Putamen (tissue), 1 donor: Measurements from ENCODE around the gene OR4D11.
"Not testable (repeated sequence)": the region's sequence is repeated elsewhere in the genome, so short reads cannot be mapped to it uniquely, and the experiment has no call there.

ENCODE experiments used
- DNase-seq: peaks from one replicate; pipeline ENCODE4 v3.0.0-alpha.2; 2016; ENCODE audit warnings: low spot score

Gene OR4D11

GRCh38 chr11:59503276-59503675 is at the start of gene OR4D11:
TSS of gene OR4D11 (plus strand) at chr11:59503576. CDS start at chr11:59503576, 0 bp downstream.
- no peak for DNase-seq

DNA sequence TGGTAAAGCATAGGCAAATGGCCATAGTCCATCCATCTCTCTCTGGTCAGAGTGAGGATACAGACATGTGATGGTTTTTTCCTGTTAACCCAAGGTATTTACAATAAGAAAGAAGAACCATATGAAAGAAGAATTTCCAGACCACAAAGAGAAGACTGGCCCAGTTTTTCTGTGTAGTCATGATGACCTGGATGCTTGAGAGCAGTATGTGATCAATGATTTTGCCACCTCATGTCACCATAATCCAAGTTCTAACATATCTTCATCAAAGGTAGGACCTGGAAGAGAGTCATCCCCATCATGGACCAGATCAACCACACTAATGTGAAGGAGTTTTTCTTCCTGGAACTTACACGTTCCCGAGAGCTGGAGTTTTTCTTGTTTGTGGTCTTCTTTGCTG is 46.7 kb upstream of the OR4D11 start, which contains the start of gene OR4D6:
OR4D6 (plus strand) TSS at position 301 of the 400 bp plus-strand sequence; CDS start at position 301, 0 bp downstream.
- DNase-seq: no peak

DNA sequence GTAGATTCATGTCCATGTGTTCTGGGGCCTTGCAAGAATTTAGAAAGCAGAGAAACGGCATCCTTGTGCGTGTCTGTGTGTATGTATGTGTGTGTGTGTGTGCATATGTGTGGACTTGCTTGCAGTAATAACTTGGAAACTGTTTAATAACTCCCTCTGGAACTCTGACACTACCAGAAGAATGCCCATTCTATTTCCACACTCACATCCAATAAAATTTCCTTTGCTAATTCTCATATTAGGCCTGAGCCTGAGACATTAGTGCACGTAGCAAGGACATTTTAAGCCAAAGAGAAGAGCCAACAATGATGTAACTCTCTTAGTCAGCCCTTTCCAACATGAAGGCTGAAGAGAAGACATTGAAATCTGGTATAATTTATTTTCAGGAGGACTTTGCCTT is 43.5 kb upstream of the OR4D11 start:
- no peak for DNase-seq

DNA sequence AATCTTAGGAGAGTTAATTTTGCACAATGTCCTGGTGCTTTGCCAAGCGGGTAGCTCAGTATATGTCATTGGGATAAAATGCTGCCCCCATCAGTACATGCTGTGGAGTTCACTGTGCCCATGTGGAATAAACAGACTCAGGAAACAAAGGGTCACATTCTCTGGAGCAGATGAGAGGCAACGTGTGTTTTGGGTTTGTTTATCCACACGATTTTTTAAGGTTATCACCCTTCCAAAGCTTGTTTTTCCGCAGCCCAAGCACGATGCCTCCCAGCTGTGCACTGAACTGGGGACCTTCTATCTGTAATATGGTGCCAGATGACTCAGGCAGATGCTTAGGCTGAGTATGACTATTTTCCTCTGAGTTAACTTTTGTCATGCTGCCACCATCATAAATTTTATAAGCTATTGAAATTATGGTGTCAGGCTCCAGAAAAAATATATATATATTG is 40.2 kb upstream of the OR4D11 start:
- no peak for DNase-seq

GRCh38 chr11:59473015-59473414 is 30.4 kb upstream of the OR4D11 start, which contains the start of gene OR4D10:
TSS of gene OR4D10 (plus strand) at chr11:59473315. CDS start at chr11:59477430, 4,115 bp downstream.
- no peak for DNase-seq

DNA sequence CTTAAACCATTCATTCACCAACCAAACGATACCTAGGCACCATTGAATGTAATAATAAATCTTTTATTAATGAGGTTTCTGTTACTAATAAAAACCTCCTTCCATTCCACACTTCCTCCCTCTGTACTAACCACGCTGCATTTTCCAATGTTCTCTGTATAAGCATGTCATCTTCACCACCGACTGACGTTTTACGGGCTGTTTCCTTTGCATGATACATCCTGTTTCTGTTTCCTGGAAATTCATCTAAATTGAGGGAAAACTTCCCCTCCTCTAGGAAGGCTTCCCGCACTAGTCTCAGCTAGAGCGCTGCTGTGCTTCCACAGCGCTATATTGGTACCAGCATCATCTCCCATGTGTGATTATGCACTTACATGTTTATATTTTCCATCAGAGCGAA is 28.2 kb upstream of the OR4D11 start:
- DNase-seq: no peak

DNA sequence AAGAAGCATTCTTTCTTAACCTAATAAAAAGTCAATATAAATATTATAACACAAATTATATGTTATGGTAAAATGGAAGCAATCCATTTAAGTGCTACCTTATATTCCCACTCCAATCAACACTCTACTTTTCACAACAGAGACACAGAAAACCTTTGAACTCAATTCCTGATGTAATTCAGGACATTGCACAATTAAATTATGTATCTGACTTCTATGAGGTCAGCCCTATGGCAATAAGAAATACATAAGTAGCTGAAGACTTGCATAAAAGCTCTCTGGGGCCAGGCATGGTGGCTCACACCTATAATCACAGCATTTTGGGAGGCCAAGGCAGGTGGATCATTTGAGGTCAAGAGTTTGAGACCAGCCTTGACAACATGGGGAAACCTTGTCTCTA is 23.5 kb upstream of the OR4D11 start:
- no peak for DNase-seq

- no peak for DNase-seq
Observed at GRCh38 chr11:59480359-59480758, 23.0 kb upstream of the OR4D11 start.

- no peak for DNase-seq
Observed at GRCh38 chr11:59501931-59502330, 1.4 kb upstream of the OR4D11 start.

DNA sequence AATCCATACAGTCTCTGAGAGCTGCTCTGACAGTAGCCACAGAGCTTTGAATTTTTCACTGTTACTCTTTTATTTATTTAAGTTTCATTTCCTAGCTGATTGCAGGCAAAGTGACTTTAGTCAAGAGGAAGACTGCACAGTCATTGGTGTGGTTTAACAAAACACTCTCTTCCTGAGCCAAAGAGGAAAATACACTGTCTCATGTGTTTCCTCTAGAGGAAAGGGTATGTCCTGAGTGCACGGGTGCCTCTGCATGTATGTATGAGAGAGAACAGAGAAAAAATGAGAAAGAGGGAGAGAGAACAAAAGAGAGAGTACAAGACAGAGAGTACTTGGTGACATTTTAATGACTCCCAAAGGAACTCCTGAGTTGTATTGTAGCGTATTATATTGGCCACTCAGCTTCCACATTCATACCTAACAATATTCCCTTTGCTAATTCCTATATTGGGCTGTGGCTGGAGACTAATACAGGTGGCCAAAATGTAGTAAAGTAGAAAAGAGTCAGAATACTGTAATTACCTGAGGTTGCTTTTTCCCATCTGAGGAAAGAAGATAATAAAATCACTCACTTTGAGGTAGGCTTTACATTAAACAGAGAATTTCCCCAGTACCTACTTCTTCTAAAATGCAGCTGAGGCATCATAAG is 7.7 kb downstream of the OR4D11 start, which contains the start of gene OR4D9:
OR4D9 (plus strand) TSS at position 599 of the 649 bp plus-strand sequence. CDS start 3,374 bp downstream, outside the sequence.
- no peak for DNase-seq

- DNase-seq: no peak
Observed at GRCh38 chr11:59511675-59512074, 8.3 kb downstream of the OR4D11 start.

DNA sequence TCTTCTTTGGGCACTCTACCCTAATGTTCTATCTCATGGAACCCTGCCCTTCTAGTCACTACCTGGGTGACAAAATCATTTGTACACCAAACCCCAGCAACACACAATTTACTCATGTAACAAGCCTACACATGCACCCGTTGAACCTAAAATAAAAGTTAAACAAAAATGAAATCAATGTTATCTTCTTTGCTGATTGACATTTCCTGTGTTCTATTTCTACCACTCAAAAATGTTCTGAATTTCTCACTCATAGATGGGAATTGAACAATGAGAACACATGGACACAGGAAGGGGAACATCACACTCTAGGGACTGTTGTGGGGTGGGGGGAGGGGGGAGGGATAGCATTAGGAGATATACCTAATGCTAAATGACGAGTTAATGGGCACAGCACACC is 16.8 kb downstream of the OR4D11 start:
- DNase-seq: not testable (repeated sequence)

DNA sequence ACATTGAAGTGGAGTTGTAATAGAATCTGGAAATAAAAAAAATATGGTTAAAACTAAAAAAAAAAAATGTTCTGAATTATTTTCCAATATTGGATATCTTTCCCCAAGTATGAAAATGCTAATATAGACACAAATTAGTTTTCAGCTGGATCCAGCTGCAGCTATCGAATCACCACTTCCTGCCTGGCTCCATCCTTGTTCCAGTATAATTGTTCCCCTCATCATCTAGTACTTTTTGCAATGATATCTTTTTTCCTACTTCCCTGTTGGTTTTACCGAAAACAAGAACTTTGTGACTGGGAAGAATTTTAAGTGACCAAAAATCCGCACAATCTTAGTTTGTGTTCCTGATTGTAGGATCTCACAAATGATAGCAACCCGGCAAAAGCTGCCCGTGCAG is 17.4 kb downstream of the OR4D11 start:
- DNase-seq: no peak

GRCh38 chr11:59523541-59523940 is 20.2 kb downstream of the OR4D11 start:
- DNase-seq: no peak

GRCh38 chr11:59528711-59529110 is 25.3 kb downstream of the OR4D11 start:
- DNase-seq: no peak

DNA sequence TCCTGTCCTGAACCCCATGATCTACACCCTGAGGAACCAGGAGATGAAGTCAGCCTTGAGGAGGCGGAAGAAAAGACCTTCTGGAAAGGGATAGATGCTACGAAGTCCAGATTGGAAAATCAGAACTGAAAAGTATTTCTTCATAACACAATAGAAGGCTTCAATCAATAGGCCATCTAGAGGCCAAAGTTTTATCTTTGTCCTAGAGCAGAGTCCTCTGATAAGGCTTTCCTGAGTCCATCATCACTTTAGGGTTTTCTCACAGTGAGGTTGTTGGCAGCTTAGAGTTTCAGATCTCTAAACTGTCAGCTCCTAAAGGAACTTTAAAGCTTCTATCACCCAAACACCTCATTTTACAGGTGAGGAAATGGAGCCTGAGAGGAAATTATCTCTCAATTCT is 29.2 kb downstream of the OR4D11 start:
- DNase-seq: no peak

GRCh38 chr11:59534676-59535075 is 31.3 kb downstream of the OR4D11 start:
- no peak for DNase-seq

DNA sequence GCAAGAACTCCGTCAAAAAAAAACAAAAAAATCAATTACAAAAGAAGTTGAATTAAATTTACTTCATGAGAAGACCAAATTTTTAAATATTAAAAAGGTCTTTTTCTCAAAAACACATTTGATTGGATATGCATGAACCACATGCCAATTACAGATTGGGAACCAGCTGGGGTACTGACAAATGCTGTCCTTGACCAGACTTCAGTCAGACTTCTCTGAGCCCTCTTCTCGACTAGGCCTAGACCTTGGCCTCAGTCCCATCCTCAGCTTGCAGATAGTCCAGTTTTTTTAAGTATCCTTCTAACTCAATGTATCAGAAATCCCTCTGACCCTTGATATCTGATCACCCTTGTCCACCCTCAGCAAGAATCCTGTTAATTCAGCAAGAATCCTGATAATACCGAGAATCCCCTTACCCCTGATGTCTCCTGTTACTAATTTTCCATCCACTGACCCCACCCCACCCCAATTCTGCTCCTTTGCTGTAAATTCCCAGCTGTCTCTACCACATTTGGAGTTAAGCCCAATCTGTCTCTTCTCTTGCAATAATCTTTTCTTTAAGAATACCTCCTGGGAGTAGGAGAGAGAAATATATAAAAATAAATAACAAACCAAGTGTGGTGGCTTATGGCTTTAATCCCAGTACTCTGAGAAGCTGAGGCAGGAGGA is 38.9 kb downstream of the OR4D11 start:
- no peak for DNase-seq

DNA sequence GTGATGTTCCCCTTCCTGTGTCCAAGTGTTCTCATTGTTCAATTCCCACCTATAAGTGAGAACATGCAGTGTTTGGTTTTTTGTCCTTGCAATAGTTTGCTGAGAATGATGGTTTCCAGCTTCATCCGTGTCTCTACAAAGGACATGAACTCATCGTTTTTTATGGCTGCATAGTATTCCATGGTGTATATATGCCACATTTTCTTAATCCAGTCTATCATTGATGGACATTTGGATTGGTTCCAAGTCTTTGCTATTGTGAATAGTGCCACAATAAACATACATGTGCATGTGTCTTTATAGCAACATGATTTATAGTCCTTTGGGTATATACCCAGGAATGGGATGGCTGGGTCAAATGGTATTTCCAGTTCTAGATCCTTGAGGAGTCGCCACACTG is 40.3 kb downstream of the OR4D11 start:
- DNase-seq: not testable (repeated sequence)

DNA sequence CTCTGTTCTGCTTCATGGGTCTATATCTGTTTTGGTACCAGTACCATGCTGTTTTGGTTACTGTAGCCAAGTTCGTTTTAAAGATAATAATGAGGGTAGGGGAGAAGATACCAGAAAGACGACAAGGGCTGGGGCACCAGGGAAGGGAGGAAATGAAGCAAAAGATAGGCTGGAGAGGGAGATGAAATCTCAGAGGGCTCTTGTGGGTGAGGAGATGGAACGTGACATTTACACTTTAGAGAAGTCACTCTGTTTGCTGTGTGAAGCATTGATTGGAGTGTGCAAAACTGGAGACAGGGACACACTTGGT is 41.4 kb downstream of the OR4D11 start:
- DNase-seq: no peak

- DNase-seq: no peak
Observed at GRCh38 chr11:59545179-59546020, 42.0 kb downstream of the OR4D11 start.

DNA sequence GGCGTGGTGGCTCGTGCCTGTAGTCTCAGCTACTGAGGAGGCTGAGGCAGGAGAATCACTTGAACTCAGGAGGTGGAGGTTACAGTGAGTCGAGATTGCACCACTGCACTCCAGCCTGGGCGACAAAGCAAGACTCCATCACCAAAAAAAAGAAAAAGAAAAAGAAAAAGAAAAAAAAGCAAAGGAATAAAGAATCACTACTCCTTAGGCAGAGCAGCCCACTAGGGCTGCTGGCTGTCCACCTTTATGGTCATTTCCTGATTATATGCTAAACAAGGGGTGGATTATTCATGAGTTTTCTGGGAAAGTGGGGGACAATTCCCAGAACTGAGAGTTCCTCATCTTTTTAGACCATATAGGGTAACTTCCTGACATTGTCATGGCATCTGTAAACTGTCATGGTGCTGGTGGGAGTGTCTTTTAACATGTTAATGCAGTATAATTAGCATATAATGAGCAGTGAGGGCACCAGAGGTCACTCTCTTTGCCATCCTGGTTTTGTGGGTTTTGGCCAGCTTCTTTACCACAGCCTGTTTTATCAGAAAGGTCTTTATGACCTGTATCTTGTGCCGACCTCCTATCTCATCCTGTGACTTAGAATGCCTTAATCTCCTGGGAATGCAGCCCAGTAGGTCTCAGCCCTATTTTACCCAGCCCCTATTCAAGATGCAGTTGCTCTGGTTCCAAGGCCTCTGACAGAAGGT is 44.4 kb downstream of the OR4D11 start:
- DNase-seq: not testable (repeated sequence)
